MM.1S (cell line): ENCODE results near the gene FREM1.

Experiments
- EZH2 ChIP-seq: fragments of 300-600 bp; sonication (generic); optimal IDR thresholded peaks from 2 replicates; pipeline ENCODE3; 2017; ENCODE audit warnings: low read depth, mild to moderate bottlenecking, antibody characterized with exemption, low read length, mixed read lengths
- EZH2phosphoT487 ChIP-seq: fragments of 300-600 bp; sonication (generic); IDR thresholded peaks from 2 replicates; pipeline ENCODE4 v1.6.1; 2018; ENCODE audit warnings: antibody characterized with exemption, low read length
- TF ChIP-seq, protein P1 (sequence below): fragments of 300-600 bp; sonication (generic); IDR thresholded peaks from 2 replicates; pipeline ENCODE4 v1.5.1; 2016; ENCODE audit warnings: antibody characterized with exemption, low read length, mixed read lengths

DNA sequence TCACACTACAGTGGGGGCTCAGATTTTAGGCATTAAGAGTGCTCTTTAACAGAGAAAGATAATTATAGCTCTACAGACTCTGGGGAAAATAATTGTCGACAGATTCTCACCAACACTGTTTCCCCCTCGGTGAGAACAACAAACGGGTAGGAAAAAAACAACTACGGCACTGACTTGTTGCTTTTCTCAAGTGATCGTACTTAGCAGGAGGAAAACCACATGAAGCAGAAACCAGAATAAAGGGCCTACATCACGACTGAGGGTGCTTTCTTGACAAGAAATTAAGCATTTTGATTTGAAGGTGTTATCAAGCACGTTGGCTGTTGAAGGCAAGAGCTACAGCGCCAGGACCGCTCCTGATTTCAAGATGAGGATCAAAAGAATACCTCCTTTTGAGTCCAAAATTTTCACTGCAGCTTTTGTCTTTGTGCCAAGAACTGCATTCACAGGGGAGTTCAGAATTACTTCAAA, 160.5 kb downstream of the FREM1 start:
- TF ChIP-seq, protein P1, sequence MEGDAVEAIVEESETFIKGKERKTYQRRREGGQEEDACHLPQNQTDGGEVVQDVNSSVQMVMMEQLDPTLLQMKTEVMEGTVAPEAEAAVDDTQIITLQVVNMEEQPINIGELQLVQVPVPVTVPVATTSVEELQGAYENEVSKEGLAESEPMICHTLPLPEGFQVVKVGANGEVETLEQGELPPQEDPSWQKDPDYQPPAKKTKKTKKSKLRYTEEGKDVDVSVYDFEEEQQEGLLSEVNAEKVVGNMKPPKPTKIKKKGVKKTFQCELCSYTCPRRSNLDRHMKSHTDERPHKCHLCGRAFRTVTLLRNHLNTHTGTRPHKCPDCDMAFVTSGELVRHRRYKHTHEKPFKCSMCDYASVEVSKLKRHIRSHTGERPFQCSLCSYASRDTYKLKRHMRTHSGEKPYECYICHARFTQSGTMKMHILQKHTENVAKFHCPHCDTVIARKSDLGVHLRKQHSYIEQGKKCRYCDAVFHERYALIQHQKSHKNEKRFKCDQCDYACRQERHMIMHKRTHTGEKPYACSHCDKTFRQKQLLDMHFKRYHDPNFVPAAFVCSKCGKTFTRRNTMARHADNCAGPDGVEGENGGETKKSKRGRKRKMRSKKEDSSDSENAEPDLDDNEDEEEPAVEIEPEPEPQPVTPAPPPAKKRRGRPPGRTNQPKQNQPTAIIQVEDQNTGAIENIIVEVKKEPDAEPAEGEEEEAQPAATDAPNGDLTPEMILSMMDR = no peak
- no peak for TF ChIP-seq EZH2
- no peak for TF ChIP-seq EZH2phosphoT487
